Left lung (tissue), 10 donors: ENCODE measurements around the gene LRRC4C. TPM values are rescaled to one million over a fixed set of nuclear protein-coding genes. Genes with fewer than 3 reads are reported as not detected.

Experiments
- ATAC-seq: fragments of 200-7000 bp; cut with Tn5 transposase; one replicate; pipeline ENCODE4 v1.9.1; 2020; ENCODE audit warnings: moderate library complexity
- DNase-seq, 4 donors: peaks; one replicate each; pipeline ENCODE4 v3.0.0-alpha.2; 2013 to 2020
- H3K27ac ChIP-seq, 2 donors: fragments of 200-600 bp; sonication (generic) in 1 of 2; one replicate each; pipeline versions ENCODE4 v1.5.0 to v1.8.0; 2020 to 2021
- H3K27me3 ChIP-seq, 2 donors: fragments of 200-600 bp; sonication (generic) in 1 of 2; one replicate each; pipeline versions ENCODE4 v1.5.0 to v1.8.0; 2020 to 2021
- H3K36me3 ChIP-seq, 2 donors: fragments of 200-600 bp; sonication (generic) in 1 of 2; one replicate each; pipeline versions ENCODE4 v1.5.0 to v1.8.0; 2020 to 2021
- H3K4me1 ChIP-seq, 2 donors: fragments of 200-600 bp; one replicate each; pipeline ENCODE4 v1.8.0; 2021
- H3K4me3 ChIP-seq, 2 donors: fragments of 200-600 bp; sonication (generic) in 1 of 2; one replicate each; pipeline versions ENCODE4 v1.5.0 to v1.8.0; 2020 to 2021; ENCODE audit warnings: mild to moderate bottlenecking in 1 of 2
- H3K9me3 ChIP-seq, 2 donors: fragments of 200-600 bp; sonication (generic) in 1 of 2; one replicate each; pipeline versions ENCODE4 v1.5.0 to v1.8.0; 2020 to 2021
- intact Hi-C, 2 donors: fragments of 100-400 bp; cut with DNase I; formaldehyde crosslinking; loops; one replicate each; pipeline versions ENCODE4 v1.11.2 to v1.14.2; 2022
- polyA plus RNA-seq, 6 donors: library from polyadenylated mRNA; unstranded; fragments of 120-200 nt; gene quantifications; one replicate each; pipeline ENCODE4 v1.2.1, GENCODE V29; 2013; ENCODE audit not compliant: insufficient read length in 6 of 6
- total RNA-seq, 2 donors: library from RNA; stranded (reverse); fragmentation: NEBNext Ultra II Directional; extraction: Animal tissue kit (Norgen Biotek cat#: 25700); gene quantifications; one replicate each; pipeline ENCODE4 v1.2.1, GENCODE V29; 2021
- TF ChIP-seq, protein P1 (sequence below), 2 donors: fragments of 200-600 bp; sonication (generic) in 1 of 2; IDR thresholded peaks; one replicate each; pipeline versions ENCODE4 v1.5.0 to v1.8.0; 2021; ENCODE audit warnings: antibody characterized with exemption in 2 of 2
- donor health status: DM: no; HTN: yes; CAD: no.
- donor health status: DM: no; HTN: no; CAD: no.

The LRRC4C gene
- total and polyA plus RNA-seq, 8 donors, result 0.50 to 6.8 (median 4.2) TPM

DNA sequence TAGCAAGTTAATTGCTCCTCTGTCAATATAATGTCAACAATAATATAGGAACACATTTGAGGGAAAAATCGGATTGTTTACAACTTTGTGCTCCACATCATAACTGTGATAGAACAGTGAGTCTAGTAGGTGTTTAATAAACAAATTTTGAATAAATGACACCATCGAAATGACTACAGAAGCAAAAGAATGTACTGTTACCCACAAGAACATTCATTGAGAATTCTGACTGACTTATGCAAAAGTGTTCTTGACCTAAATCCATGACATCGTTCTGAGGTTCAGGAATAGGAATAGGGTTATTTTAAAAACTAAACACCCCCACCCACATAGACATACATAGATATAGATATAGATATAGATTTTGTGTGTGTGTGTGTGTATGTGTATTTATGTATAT lies 8.4 kb downstream of the LRRC4C start:
- no peaks in the 10 kb centered on the region for H3K4me1 ChIP-seq
- H3K36me3 ChIP-seq, result no peaks in the 10 kb centered on the region
- no peak for DNase-seq
- intact Hi-C loops, result no loop called here
- H3K4me3 ChIP-seq, result no peak overlapping the region
- TF ChIP-seq, protein P1, sequence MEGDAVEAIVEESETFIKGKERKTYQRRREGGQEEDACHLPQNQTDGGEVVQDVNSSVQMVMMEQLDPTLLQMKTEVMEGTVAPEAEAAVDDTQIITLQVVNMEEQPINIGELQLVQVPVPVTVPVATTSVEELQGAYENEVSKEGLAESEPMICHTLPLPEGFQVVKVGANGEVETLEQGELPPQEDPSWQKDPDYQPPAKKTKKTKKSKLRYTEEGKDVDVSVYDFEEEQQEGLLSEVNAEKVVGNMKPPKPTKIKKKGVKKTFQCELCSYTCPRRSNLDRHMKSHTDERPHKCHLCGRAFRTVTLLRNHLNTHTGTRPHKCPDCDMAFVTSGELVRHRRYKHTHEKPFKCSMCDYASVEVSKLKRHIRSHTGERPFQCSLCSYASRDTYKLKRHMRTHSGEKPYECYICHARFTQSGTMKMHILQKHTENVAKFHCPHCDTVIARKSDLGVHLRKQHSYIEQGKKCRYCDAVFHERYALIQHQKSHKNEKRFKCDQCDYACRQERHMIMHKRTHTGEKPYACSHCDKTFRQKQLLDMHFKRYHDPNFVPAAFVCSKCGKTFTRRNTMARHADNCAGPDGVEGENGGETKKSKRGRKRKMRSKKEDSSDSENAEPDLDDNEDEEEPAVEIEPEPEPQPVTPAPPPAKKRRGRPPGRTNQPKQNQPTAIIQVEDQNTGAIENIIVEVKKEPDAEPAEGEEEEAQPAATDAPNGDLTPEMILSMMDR (IDR thresholded peaks at IDR 0.05), result no peak
- H3K9me3 ChIP-seq, result no peaks in the 10 kb centered on the region
- H3K27me3 ChIP-seq, result no peaks in the 10 kb centered on the region
- H3K27ac ChIP-seq, result no peak overlapping the region
- no peak for ATAC-seq

DNA sequence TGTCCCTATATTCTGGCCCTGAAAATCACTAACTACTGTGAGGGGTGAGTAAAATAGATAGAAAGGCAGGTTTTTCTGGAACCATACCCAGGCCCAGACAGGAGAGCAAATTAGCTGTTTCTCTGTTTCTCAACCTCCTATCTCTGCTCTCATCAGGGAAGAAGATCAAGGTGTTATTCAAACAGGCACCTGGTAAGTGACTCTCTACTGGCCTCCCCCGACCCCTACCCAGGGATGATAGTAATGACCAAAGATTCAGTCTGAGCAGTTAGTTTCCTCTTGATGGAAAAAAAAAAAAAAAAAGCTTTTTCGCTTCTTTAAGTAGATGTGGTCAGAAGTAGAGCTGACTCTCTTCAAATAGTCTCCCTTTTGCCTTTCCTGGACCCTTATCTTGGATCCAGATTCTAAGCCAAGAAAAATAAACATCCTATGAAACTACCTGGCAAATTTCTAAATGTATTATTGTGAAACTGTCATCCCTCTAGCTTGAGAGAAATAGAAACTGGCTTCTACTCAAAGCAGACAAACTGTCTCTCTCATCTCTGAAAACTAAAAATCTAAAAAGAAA lies 9.9 kb downstream of the LRRC4C start:
- no peaks in the 10 kb centered on the region for H3K9me3 ChIP-seq
- H3K4me1 ChIP-seq, result no peaks in the 10 kb centered on the region
- ATAC-seq (no peak), DNase-seq (no peak)
- H3K36me3 ChIP-seq, result no peaks in the 10 kb centered on the region
- no peak overlapping the region for H3K27ac ChIP-seq
- H3K27me3 ChIP-seq, result no peaks in the 10 kb centered on the region
- intact Hi-C loops, result no loop called here
- no peak overlapping the region for H3K4me3 ChIP-seq
- TF ChIP-seq, protein P1 (IDR thresholded peaks at IDR 0.05), result no peak

DNA sequence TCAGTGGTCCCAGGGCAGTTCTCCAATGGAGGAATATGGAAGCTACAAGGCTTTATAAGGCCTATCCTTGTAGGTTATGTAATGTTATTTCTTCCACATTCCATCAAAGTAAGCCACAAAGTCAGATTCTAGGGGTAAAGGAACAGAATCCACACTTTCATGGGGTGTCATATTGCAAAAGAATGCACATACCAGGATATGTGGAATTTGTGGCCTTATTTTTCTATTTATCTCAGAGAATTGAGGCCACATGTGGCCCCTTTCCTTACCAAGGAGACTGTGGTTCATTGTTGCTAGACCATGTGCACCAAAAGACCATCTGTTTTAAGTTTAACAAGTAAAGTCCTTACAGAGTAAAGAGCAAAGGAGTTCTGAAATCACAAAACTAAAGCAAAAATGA lies 12.9 kb downstream of the LRRC4C start:
- Histone ChIP-seq H3K27ac (no peak overlapping the region), H3K27me3 (no peaks in the 10 kb centered on the region), H3K9me3 (peaks cover 0 to 3% of the 10 kb centered on the region in 2 donors), H3K4me3 (no peak overlapping the region), H3K4me1 (no peaks in the 10 kb centered on the region), H3K36me3 (no peaks in the 10 kb centered on the region)
- DNase-seq, result no peak
- ATAC-seq, result no peak
- TF ChIP-seq, protein P1 (IDR thresholded peaks at IDR 0.05), result no peak
- intact Hi-C loops, result no loop called here

DNA sequence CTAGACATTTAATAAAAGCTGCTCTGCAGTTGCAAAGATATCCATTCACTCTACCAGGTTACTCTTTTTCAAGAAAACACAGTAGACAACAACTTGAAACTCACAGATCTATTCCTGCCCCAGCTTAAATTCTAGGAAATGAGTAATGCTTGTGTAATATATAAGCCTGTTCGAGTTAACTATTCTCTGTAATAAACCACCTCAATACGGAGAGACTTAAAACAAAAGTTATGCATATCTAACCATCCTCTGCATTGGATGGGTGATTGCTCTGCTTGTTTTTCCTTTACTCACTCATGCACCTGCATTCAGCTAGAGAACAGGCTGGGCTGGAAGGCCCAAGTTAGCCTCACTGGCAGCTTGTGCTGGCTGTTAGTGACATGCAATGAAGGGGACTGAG lies 13.3 kb downstream of the LRRC4C start:
- H3K9me3 ChIP-seq, result peaks cover 0 to 3% of the 10 kb centered on the region in 2 donors
- TF ChIP-seq, protein P1 (IDR thresholded peaks at IDR 0.05), result no peak
- DNase-seq (no peak), ATAC-seq (no peak)
- intact Hi-C loops, result no loop called here
- H3K4me3 ChIP-seq, result no peak overlapping the region
- H3K27ac ChIP-seq, result no peak overlapping the region
- H3K27me3 ChIP-seq, result no peaks in the 10 kb centered on the region
- no peaks in the 10 kb centered on the region for H3K36me3 ChIP-seq
- no peaks in the 10 kb centered on the region for H3K4me1 ChIP-seq

DNA sequence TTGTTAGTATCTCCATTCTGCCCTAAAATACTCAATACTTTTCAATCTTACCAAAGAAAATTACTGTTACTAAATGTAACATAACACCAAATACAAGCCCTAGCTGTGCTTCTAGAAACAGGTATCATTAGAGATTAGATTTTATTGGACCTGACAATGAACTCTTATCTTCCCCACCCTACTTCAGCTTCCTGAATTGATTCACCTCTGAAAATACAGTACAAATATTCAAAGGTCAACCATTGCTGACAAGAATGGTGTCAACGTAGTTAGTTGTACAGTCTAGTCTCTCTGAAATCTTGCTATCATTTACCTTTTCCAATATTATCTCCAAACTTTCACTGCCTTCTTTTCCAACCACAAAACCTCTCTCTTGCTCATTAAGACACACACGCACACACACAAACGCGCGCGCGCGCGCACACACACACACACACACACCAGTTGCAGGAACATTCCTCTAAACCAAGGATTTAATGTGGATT lies 22.4 kb downstream of the LRRC4C start:
- Histone ChIP-seq H3K36me3 (no peaks in the 10 kb centered on the region), H3K4me3 (no peak overlapping the region), H3K27me3 (no peaks in the 10 kb centered on the region), H3K4me1 (no peaks in the 10 kb centered on the region), H3K9me3 (no peaks in the 10 kb centered on the region), H3K27ac (no peak overlapping the region)
- ATAC-seq, result no peak
- TF ChIP-seq, protein P1 (IDR thresholded peaks at IDR 0.05), result no peak
- intact Hi-C loops, result no loop called here
- peak in 1 of 4 donors; percentile 43 for DNase-seq
